ENCODE measurements around the gene EEF1G. TPM values are rescaled to one million over a fixed set of nuclear protein-coding genes. Genes with fewer than 3 reads are reported as not detected.
A peak's percentile ranks its signal among the peaks of the same experiment; 100 is the strongest.

The EEF1G gene
- total RNA-seq, 1 donor from 2014 or later, result 958 TPM

GRCh38 chr11:62577046-62577714 lies 3.5 kb upstream of the EEF1G start:
- TF ChIP-seq CTCF (IDR thresholded peaks at IDR 0.05; ENCODE audit: borderline replicate concordance), result no peak
- H3K4me1 ChIP-seq, result peaks cover 59% of the 10 kb centered on the region
- H3K9me3 ChIP-seq (replicated peaks), result no peaks in the 10 kb centered on the region
- peak overlapping the region; percentile 28 for H3K4me3 ChIP-seq
- peak overlapping the region; percentile 94 for H3K27ac ChIP-seq (replicated peaks)
- no peaks in the 10 kb centered on the region for H3K27me3 ChIP-seq (ENCODE audit: low read depth)
- no peak for DNase-seq
- peaks cover 56% of the 10 kb centered on the region for H3K36me3 ChIP-seq
- intact Hi-C loops (cut with micrococcal nuclease), result no loop called here

GRCh38 chr11:62575837-62576236 lies 2.1 kb upstream of the EEF1G start:
- no peak for TF ChIP-seq CTCF (IDR thresholded peaks at IDR 0.05; ENCODE audit: borderline replicate concordance)
- intact Hi-C loops (cut with micrococcal nuclease), result no loop called here
- Histone ChIP-seq H3K27ac (replicated peaks) (peak overlapping the region; percentile 94), H3K27me3 (ENCODE audit: low read depth) (no peaks in the 10 kb centered on the region), H3K4me3 (peak overlapping the region; percentile 94), H3K4me1 (peaks cover 65% of the 10 kb centered on the region), H3K36me3 (peaks cover 57% of the 10 kb centered on the region), H3K9me3 (replicated peaks) (no peaks in the 10 kb centered on the region)
- no peak for DNase-seq

- intact Hi-C loops (cut with micrococcal nuclease), result no loop called here
- H3K4me1 ChIP-seq, result peaks cover 70% of the 10 kb centered on the region
- H3K4me3 ChIP-seq, result peak overlapping the region; percentile 94
- no peaks in the 10 kb centered on the region for H3K9me3 ChIP-seq (replicated peaks)
- peaks cover 61% of the 10 kb centered on the region for H3K36me3 ChIP-seq
- no peak for DNase-seq
- peak overlapping the region; percentile 94 for H3K27ac ChIP-seq (replicated peaks)
- H3K27me3 ChIP-seq (ENCODE audit: low read depth), result no peaks in the 10 kb centered on the region
- TF ChIP-seq CTCF (IDR thresholded peaks at IDR 0.05; ENCODE audit: borderline replicate concordance), result no peak
These were observed 1.5 kb upstream of the EEF1G start for GRCh38 chr11:62575156-62575555.

DNA sequence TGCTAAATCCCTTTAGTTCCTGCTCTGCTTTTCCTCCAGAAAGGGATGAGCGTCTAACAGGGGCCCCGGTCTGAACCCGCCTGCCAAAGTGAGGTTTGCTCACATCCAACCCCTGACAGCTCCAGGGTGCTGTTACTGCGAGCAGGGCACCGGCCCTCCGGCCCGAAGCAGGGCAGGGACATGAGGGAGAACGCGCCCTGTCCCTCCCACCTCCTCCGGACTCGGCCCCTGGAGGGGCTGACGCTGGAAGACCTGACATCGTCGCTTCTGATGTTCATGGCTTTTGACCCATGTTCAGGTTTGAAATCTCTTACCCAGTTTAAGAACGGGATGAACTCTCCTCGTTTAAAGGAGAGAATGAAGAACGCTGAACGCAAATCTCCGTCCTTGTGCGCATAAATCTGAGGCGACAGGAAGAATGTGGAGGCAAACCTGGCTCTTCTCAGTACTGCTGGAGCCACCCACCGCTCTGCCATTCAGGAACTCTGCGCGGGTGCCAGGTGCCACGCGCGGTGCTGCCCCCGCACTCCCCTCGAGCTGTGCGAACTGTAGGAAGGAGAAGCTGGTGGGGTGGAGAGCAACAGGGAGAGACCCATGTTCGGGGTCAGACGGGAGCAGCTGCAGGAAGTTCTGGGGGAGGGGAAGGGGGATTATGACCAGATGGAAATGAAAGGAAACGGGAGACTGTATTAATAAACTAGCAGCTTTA lies 826 bp upstream of the EEF1G start:
- no peaks in the 10 kb centered on the region for H3K9me3 ChIP-seq (replicated peaks)
- peak; percentile 41 for DNase-seq
- TF ChIP-seq CTCF (IDR thresholded peaks at IDR 0.05; ENCODE audit: borderline replicate concordance), result no peak
- H3K4me1 ChIP-seq, result peaks cover 76% of the 10 kb centered on the region
- no peaks in the 10 kb centered on the region for H3K27me3 ChIP-seq (ENCODE audit: low read depth)
- H3K4me3 ChIP-seq, result peak overlapping the region; percentile 94
- intact Hi-C loops (cut with micrococcal nuclease), result no loop called here
- peaks cover 62% of the 10 kb centered on the region for H3K36me3 ChIP-seq
- H3K27ac ChIP-seq (replicated peaks), result peak overlapping the region; percentile 94

GRCh38 chr11:62573006-62573591 lies 592 bp downstream of the EEF1G start:
- no peak for DNase-seq
- peaks cover 62% of the 10 kb centered on the region for H3K36me3 ChIP-seq
- TF ChIP-seq CTCF (IDR thresholded peaks at IDR 0.05; ENCODE audit: borderline replicate concordance), result no peak
- no peaks in the 10 kb centered on the region for H3K27me3 ChIP-seq (ENCODE audit: low read depth)
- H3K9me3 ChIP-seq (replicated peaks), result no peaks in the 10 kb centered on the region
- peak overlapping the region; percentile 87 for H3K27ac ChIP-seq (replicated peaks)
- peaks cover 76% of the 10 kb centered on the region for H3K4me1 ChIP-seq
- intact Hi-C loops (cut with micrococcal nuclease), result no loop called here
- H3K4me3 ChIP-seq, result peak overlapping the region; percentile 94

All from left ventricle myocardium inferior (tissue), 1 donor.